ENCODE data around the gene TTC7B.

TTC7B gene

GRCh38 chr14:90816681-90817436, 629 bp upstream of the TTC7B start:
- no peak overlapping the region for H3K4me3 ChIP-seq (ENCODE audit: low read depth, low read length)
- no peak for TF ChIP-seq CTCF (IDR thresholded peaks at IDR 0.05; ENCODE audit: insufficient read depth, low read depth, low read length, missing control alignments)
- DNase-seq (ENCODE audit: low read depth), result no peak

GRCh38 chr14:90815572-90815821, 733 bp downstream of the TTC7B start:
- no peak for TF ChIP-seq CTCF (IDR thresholded peaks at IDR 0.05; ENCODE audit: insufficient read depth, low read depth, low read length, missing control alignments)
- no peak overlapping the region for H3K4me3 ChIP-seq (ENCODE audit: low read depth, low read length)
- no peak for DNase-seq (ENCODE audit: low read depth)

GRCh38 chr14:90814806-90815571, 1.2 kb downstream of the TTC7B start:
- DNase-seq (ENCODE audit: low read depth), result no peak
- TF ChIP-seq CTCF (IDR thresholded peaks at IDR 0.05; ENCODE audit: insufficient read depth, low read depth, low read length, missing control alignments), result no peak
- no peak overlapping the region for H3K4me3 ChIP-seq (ENCODE audit: low read depth, low read length)

GRCh38 chr14:90813442-90813841, 2.8 kb downstream of the TTC7B start:
- no peak for TF ChIP-seq CTCF (IDR thresholded peaks at IDR 0.05; ENCODE audit: insufficient read depth, low read depth, low read length, missing control alignments)
- H3K4me3 ChIP-seq (ENCODE audit: low read depth, low read length), result no peak overlapping the region

GRCh38 chr14:90812109-90812508, 4.1 kb downstream of the TTC7B start:
- no peak overlapping the region for H3K4me3 ChIP-seq (ENCODE audit: low read depth, low read length)
- no peak for TF ChIP-seq CTCF (IDR thresholded peaks at IDR 0.05; ENCODE audit: insufficient read depth, low read depth, low read length, missing control alignments)
- no peak for DNase-seq (ENCODE audit: low read depth)

More at GRCh38 chr14:90813442-90813841, 2.8 kb downstream of the TTC7B start:
- DNase-seq (ENCODE audit: low read depth), result no peak

- DNase-seq (ENCODE audit: low read depth), result no peak
- TF ChIP-seq CTCF (IDR thresholded peaks at IDR 0.05; ENCODE audit: insufficient read depth, low read depth, low read length, missing control alignments), result no peak
- no peak overlapping the region for H3K4me3 ChIP-seq (ENCODE audit: low read depth, low read length)
Observed at GRCh38 chr14:90811641-90812040, 4.6 kb downstream of the TTC7B start.
